Activated gamma-delta T cell (primary cell): ENCODE data around the gene GFOD1.
"Not testable (repeated sequence)": the region's sequence is repeated elsewhere in the genome, so short reads cannot be mapped to it uniquely, and the experiment has no call there.

Source experiments
- DNase-seq: peaks from one replicate; lab custom pipeline; 2025; lab: John Stamatoyannopoulos, UW

The GFOD1 gene

DNA sequence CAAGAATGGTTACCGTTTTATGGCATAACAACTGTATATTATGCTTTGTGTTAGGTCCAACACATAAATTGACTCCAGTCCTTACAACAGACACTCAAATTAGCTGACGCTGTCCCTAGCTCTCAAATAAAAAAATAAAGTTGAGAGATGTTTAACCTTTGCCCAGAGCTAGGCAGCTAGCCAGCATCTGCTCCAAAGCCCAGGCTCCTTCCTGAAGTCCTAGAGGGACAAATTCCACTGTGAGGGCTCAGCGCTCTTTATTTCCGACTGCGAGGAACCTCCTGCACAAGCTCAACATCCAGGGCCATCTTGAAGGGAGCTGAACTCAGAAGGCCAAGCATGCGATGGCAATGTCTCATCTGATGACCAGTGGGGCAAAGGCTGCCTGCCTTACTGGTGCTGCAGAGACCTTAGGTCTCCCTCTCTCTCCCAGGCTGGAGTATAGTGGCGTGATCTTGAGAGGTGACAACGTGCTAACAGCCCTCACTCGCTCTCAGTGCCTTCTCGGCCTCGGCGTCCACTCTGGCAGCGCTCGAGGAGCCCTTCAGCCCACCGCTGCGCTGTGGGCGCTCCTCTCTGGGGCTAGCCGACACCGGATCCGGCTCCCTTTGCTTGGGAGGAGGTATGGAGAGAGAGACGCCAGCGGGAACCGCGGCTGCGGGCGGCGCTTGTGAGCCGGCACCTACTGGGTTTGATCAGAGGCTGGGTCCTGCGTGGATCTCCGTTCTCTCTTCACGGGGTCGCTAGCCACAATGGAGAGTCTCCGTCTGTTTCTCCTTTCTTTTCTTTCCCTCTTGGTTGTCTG lies 24.7 kb upstream of the GFOD1 start:
- no peak for DNase-seq

DNA sequence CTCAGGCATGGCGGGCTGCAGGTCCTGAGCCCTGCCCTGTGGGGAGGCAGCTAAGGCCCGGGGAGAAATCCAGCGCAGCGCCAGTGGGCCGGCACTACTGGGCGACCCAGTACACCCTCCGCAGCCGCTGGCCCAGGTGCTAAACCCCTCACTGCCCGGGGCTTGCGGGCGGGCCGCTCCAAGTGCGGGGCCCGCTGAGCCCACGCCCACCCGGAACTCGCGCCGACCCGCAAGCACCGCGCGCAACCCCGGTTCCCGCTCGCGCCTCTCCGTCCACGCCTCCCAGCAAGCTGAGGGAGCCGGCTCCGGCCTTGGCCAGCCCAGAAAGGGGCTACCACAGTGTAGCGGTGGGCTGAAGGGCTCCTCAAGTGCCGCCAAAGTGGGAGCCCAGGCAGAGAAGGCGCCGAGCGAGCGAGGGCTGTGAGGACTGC lies 23.8 kb upstream of the GFOD1 start:
- DNase-seq, result not testable (repeated sequence)

DNA sequence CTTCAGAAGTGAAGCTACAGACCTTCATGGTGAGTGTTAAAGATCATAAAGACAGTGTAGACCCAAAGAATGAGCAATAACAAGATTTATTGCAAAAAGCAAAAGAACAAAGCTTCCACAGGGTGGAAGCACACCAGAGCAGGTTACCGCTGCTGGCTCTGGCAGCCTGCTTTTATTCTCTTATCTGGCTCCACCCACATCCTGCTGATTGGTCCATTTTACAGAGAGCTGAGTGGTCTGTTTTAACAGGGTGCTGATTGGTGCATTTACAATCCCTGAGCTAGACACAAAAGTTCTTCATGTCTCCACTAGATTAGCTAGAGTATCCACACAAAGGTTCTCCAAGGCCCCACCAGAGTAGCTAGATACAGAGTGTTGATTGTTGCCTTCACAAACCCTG lies 23.0 kb upstream of the GFOD1 start:
- not testable (repeated sequence) for DNase-seq

DNA sequence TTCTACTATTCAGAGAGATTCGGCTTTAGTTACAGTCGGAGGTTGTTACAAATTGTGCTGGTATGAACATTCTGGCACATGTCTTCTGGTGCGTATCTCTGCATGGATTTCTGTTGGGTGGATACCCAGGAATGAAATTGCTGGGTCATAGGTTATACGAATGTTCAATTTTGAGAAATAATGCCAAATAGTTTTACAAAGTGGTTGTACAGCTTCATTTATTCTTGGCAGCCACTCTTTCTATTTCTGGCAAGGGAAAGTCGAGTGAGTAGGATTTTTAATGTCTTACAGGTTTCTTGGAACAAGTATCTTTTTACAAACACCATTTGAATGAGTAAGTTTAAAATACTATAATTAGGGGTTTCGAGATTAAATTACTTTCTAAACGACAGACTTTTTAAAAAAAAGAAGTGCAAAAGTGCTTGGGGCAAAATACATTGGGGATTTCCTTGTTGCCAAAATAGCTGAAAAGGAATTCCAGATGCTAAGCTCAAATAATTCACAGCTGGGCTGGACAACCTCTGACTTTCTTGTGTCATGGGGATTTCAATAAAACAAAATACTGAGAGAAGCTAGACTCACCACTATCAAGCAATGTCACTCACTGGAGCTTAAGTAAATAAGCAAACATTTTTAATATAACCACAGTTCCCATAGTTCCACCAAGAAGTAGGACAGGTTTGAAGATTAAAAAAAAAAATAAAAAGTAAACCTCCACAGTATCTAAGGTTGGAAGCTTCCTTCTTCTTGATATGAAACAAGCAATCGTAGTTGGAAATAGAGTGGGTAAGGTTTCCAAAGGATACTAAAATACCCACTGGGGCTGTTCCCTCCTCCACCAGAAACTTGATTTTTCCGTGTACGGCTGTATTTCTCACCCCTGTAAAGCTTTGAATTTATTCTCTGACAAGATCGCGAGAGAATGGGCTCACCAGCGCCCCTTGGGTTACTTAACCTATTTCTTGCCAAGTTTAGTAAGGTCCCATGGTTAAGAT lies 21.6 kb upstream of the GFOD1 start:
- DNase-seq, result no peak

GRCh38 chr6:13507306-13507860 lies 20.0 kb upstream of the GFOD1 start:
- no peak for DNase-seq

GRCh38 chr6:13505345-13505734 lies 17.9 kb upstream of the GFOD1 start:
- DNase-seq, result no peak

DNA sequence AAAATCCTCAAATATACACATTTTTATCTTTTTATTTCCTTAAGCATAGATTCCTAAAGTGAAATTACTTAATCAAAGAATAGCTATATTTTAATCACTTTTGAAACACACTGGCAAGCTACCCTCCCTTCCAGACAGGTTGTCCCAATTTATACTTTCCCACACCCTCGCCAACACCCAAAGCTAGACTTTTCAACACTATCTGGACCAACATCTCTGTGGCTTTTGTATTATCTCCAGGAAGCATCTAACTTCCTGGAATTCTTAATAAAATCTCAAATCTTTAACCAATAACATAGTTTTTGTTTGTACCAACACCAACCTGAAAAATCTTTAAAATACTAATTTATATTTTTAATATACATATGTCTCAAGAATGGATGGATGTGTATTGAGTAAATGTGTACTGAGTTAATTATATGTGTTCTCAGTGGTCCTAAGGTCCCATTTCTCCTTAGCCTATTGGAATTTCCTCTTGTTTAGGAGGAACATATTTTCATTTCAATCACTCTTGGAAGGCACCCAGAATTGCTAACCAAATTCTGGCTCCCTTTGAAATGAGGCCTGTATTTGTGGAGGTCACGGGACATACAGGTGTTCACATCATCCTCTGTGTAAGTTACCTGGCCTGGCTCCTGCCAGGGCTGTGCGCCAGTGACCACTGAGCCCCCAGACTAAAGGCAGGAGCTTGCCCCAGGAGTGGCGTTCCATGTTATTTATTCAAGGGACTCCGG lies 17.4 kb upstream of the GFOD1 start:
- DNase-seq, result no peak

DNA sequence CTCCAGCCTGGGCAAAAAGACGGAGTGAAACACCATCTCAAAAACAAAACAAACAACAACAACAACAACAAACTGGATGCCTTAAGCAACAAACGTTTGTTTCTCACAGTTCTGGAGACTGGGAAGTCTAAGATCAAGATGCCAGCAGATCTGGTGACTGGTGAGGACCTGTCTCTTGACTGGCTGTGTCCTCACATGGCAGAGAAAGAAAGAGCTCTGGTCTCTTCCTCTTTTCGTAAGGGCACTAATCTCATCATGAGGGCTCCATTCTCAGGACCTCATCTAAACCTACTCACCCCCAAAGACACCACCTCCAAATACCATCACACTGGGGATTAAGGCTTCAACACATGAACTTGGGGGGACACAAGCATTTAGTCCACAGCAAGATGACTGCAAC lies 13.5 kb upstream of the GFOD1 start:
- DNase-seq, result no peak

DNA sequence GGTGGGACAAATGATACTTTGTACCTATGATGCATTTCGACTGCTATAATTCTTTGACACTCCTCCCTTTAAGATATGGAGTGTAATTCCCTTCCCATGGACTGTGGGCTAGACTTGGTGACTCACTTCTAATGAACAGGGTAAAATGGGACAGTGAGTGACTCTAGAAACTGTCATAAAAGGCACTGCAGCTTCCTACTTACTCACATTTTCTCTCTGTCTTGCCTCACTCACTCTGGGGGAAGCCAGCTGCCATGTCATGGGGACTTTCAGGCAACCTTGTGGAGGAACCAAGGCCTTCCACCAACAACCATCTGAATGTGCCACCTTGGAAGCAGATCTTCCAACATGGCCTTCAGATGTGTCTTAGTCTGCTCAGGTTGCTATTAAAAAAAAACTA lies 12.9 kb upstream of the GFOD1 start:
- no peak for DNase-seq

GRCh38 chr6:13496513-13497190 lies 9.3 kb upstream of the GFOD1 start:
- DNase-seq, result no peak

- no peak for DNase-seq
These were observed 8.4 kb upstream of the GFOD1 start for GRCh38 chr6:13495818-13496217.

DNA sequence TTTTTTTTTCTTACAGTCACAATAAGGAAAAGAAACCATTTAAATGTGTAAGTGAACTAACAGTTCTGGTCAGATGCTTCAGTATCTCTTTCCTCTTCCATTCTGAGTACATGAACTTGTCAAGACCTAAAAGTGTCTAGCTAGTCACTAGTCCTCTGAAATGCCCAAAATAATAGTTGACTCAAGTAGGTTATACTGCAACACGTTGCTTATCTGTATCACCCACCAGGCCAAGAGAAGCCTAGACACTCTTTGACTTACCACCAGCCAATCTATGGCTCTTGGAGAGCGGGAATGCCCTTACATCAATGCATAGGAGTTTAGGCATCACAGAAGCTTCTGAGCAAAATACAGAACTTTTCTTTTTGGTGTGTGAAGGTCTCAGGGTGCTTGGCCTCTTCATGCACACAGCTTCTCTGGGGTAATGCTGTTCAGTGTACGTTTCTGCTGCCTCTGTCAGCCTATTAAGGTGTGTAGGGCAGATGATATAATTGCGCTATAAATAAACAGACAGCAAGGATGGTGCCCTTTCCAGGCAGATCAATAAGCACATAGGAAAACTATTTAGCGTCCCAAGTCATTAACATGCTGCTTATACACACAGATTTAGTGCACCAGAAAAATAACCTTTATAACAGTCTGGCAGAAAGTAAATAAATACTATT lies 7.8 kb upstream of the GFOD1 start:
- DNase-seq, result no peak

DNA sequence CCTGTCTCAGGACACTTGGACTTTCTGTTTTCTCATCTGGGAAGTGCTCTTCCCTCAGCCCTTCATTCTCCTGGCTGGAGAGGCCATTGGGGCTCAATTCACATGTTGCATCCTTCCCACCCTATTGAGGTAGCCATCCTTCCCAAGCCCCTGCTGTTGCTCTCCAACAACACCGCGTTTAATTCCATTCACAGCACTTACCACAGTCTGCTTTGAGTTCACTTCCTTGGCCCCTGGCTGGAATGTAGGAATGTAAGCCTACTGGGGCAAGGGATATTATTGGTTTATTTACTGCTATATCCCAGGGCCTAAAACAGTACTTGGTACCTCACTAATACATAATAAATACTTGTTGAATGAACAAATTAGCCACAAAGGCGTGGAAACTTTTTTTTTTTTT lies 6.7 kb upstream of the GFOD1 start:
- DNase-seq, result no peak

GRCh38 chr6:13493147-13493546 lies 5.7 kb upstream of the GFOD1 start:
- no peak for DNase-seq

DNA sequence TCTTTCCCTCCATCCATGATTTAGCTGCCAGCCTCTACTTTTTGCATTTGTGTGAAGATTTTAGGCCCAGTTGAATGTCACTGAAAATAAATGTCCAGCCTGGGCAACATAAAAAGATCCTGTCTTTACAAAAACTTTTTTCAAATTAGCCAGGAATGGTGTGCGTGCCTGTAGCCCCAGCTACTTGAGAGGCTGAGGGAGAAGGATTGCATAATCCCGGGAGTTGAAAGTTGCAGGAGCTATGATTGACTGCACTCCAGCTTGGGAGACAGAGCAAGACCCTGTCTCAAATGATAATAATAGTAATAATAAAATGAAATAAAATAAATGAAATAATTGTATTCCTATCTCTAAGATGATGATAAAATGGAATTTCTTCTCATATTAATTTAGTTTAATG lies 5.0 kb upstream of the GFOD1 start:
- no peak for DNase-seq

DNA sequence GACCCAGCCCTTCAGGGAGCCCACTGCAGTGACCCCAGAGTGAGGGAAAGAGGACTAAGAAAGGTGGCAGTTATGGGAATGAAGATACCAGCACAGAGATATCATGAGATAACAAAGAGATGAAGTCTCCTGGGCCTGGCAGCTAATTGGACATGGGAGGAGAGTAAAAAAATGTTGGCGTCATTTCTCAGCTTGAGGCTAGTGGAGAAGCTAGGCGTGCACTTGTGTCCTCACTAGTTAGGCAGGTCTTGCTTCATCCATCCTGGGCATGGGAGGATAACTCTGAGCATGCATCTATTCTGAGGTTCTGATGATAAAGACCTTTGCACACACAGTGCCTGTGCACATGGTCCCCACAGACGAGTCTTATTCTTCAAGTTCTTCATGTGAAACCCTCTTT lies 4.1 kb upstream of the GFOD1 start:
- DNase-seq, result no peak

DNA sequence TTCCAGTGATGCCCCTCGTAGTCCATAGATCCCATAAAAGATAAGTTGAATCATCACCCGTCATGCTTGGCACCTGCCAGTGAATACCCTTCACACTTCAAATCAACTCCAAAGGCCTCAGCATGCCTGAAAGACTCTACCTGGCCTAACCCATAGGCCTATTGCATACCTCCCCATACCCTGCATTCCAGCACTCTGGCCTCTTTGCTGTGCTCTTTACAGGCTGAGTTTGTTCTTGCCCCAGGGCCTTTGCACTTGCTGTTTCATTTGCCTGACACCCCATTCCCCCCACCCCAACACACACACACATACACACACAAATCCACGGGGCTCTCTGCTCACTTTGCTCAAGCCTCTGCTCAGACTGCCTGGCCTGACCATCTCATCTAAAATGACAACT lies 3.0 kb upstream of the GFOD1 start:
- no peak for DNase-seq

DNA sequence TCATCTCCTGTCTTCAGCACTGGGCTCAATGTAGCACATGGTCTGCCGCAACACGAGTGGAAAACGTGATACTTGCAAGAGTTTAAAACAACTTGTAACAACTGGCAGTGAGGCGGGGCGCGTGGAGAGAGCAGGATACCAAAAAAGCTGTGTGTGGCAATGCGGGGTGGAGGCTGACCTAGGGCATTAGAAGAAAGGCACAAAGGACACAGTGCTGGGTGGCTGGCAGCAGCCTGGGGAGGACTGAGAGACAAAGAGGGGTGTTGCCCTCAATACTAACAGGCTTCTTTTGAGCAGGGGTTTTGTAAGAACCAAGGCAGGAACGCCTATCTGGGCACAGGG lies 1.5 kb upstream of the GFOD1 start:
- DNase-seq, result no peak

DNA sequence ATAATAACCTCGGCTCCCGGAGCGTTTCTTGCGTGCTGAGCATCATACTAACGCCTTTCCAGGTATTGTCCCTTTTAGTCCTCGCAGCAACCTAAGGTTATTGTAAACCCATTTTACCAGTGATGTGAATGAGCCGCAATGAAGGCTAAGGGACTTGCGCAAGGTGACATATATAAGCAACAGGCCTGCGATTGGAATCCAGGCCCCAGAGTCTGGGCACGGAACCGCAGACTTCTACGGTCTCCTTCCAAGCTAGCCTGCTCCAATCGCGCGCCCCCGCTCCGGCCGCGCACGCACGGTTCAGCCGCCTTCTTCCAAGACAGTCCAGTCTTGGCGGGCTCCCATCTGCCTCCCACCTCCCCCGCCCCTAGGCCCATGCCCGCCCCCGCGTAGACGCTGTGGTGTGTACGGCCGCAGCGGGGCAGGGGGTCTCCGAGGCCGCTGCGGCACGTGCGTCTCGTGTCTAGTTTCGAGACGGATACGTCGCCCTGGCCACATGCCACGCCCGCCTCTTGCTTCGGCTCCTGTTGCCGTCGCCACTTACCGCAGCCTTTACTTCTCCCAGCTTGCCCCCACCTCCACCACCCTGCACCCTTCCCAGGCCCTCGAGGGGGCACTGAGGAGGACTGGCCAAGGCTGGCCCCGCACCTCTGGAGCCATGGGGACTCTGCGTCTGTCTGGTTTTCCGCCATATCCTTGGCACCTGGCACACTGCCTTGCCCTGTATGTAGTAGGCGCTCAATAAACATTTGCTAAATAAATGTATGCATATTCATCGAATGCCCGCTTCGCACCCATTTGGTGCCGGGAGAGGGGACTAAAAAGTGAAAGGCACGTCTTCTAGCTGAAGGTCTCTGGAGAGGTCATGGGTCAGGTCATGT lies 855 bp upstream of the GFOD1 start:
- no peak for DNase-seq

DNA sequence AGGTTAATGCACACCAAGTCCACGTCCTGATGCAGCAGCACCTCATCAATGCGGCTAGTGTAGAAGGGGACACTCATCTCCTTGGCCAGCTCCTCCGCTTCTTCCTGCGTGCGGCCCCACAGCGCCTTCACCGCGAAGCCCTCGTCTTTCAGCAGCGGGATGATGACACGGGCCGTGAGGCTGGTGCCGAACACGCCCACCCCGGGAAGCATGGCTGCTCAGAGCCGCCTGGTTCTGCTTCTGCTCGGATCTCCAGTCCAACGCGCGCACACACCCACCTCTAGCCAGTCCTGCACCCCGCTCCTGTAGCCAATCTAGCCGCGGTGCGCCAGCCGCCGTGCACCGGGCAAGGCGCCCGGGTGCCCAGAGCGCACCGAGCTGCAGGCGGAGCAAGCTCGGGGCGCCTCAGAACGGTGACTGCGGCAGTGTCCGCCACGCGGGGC lies 700 bp downstream of the GFOD1 start:
- DNase-seq, result peak; percentile 34
